Ascending aorta (tissue), 2 donors: ENCODE results near the gene PIK3CB. TPM values are rescaled to one million over a fixed set of nuclear protein-coding genes. Genes with fewer than 3 reads are reported as not detected.

Experiments
- DNase-seq, 2 donors: peaks; one replicate each; pipeline ENCODE4 v3.0.0-alpha.2; 2019; ENCODE audit warnings: low spot score in 2 of 2
- H3K27ac ChIP-seq, 2 donors: fragments of 200-600 bp; sonication (generic); one replicate each; pipeline ENCODE4 v1.5.1; 2016 to 2017; ENCODE audit warnings: mild to moderate bottlenecking in 1 of 2
- H3K27me3 ChIP-seq: fragments of 200-600 bp; sonication (generic); one replicate; pipeline ENCODE4 v1.5.1; 2017
- H3K36me3 ChIP-seq, 2 donors: fragments of 200-600 bp; sonication (generic); one replicate each; pipeline ENCODE4 v1.5.1; 2016
- H3K4me1 ChIP-seq, 2 donors: fragments of 200-600 bp; sonication (generic); one replicate each; pipeline ENCODE4 v1.5.1; 2016 to 2017; ENCODE audit warnings: mild to moderate bottlenecking in 1 of 2
- H3K4me3 ChIP-seq, 2 donors: fragments of 200-600 bp; sonication (generic); one replicate each; pipeline ENCODE4 v1.5.1; 2016 to 2017; ENCODE audit warnings: mild to moderate bottlenecking in 1 of 2
- H3K9me3 ChIP-seq, 2 donors: fragments of 200-600 bp; sonication (generic); one replicate each; pipeline ENCODE4 v1.5.1; 2016
- intact Hi-C: fragments of 100-400 bp; cut with DNase I; formaldehyde crosslinking; loops from one replicate; pipeline ENCODE4 v1.15.1; 2023
- total RNA-seq: library from RNA; depleted of rRNA; stranded (reverse); fragments of >200 nt; gene quantifications from one replicate; pipeline ENCODE4 v1.1.0, GENCODE V29; 2016
- TF ChIP-seq, protein P1 (sequence below), 3 experiments: fragments of 200-600 bp in 2 of 3; fragments of 450-650 bp in 1 of 3; sonication (generic) in 2 of 3; IDR thresholded peaks; one replicate each; pipeline ENCODE4 v1.5.1; 2016 to 2019; ENCODE audit warnings: antibody characterized with exemption in 3 of 3, mild to moderate bottlenecking in 1 of 3, moderate library complexity in 1 of 3

The PIK3CB gene
- total RNA-seq, 1 donor from 2014 or later: 9.3 TPM

DNA sequence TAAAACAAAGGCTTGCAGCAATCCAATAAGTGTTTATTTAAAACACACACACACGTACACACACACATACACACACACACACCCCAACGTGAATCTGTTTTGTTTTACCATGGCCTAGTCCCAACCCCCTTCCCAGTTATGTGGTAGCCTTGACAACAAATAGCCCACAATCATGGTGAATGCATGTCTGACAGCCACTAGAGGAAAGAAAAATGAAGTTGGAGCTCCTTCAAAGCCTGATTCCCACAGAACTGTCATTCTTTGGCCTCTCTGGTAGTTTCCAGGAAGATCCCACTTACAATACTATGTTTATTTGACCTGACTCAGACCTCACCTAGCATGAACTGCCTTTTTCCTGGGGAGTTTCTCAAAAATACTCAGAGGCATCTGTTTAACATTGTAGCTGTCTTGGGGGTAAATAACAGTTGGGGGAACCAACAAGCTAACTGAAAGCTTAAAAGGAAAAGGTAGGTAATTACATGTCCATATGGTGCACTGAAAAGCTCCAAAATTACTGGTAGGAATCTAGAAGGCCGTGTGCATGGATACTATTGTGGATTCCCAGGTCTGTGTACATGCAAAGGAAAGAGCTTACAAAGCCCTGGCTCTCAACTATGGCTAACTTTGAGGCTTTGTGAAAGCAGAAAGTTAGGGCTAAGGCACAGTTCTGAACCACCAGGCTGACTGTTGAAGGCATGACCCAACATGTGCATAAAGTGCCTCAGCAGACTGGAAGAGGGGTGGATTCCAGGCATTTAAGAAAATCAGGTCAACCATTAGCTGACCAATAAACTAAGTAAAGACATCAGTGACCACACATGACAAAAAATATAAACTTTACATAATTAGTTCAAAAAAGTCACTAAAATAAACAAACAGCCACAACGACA, 160.8 kb downstream of the PIK3CB start:
- Histone ChIP-seq H3K9me3 (peaks cover 10 to 21% of the 10 kb centered on the region in 2 donors), H3K36me3 (peaks cover 14 to 39% of the 10 kb centered on the region in 2 donors), H3K27ac (no peak overlapping the region), H3K4me1 (peaks cover 0 to 9% of the 10 kb centered on the region in 2 donors), H3K27me3 (no peaks in the 10 kb centered on the region), H3K4me3 (no peak overlapping the region)
- TF ChIP-seq, protein P1, sequence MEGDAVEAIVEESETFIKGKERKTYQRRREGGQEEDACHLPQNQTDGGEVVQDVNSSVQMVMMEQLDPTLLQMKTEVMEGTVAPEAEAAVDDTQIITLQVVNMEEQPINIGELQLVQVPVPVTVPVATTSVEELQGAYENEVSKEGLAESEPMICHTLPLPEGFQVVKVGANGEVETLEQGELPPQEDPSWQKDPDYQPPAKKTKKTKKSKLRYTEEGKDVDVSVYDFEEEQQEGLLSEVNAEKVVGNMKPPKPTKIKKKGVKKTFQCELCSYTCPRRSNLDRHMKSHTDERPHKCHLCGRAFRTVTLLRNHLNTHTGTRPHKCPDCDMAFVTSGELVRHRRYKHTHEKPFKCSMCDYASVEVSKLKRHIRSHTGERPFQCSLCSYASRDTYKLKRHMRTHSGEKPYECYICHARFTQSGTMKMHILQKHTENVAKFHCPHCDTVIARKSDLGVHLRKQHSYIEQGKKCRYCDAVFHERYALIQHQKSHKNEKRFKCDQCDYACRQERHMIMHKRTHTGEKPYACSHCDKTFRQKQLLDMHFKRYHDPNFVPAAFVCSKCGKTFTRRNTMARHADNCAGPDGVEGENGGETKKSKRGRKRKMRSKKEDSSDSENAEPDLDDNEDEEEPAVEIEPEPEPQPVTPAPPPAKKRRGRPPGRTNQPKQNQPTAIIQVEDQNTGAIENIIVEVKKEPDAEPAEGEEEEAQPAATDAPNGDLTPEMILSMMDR (IDR thresholded peaks at IDR 0.05): no peak
- DNase-seq: no peak
- intact Hi-C loops: no loop called here

DNA sequence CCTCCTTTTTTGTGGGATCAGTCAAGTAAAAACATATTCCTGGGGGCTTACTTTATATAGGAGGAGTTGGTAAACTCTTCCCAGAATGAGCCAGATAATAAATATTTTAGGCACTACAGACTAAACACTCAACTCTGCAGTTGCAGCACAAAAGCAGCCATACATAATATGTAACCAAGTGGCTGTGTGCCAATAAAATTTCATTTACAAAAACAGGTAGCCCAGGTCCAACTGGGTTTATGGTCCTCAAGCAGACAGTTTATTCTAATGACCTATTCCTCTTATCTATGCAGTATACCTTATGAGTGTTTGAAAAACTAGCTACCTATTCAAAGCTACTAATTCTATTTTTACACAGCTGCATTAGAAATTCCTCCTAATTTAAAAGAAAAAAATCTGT, 164.3 kb downstream of the PIK3CB start:
- H3K27me3 ChIP-seq: no peaks in the 10 kb centered on the region
- peaks cover 6 to 23% of the 10 kb centered on the region in 2 donors for H3K36me3 ChIP-seq
- DNase-seq: no peak
- intact Hi-C loops: no loop called here
- TF ChIP-seq, protein P1 (IDR thresholded peaks at IDR 0.05): no peak
- peaks cover 5 to 12% of the 10 kb centered on the region in 2 donors for H3K9me3 ChIP-seq
- H3K4me3 ChIP-seq: no peak overlapping the region
- no peak overlapping the region for H3K27ac ChIP-seq
- H3K4me1 ChIP-seq: peaks cover 0 to 9% of the 10 kb centered on the region in 2 donors

GRCh38 chr3:138668107-138668506, 166.6 kb downstream of the PIK3CB start:
- H3K9me3 ChIP-seq: no peaks in the 10 kb centered on the region
- no peaks in the 10 kb centered on the region for H3K27me3 ChIP-seq
- TF ChIP-seq, protein P1 (IDR thresholded peaks at IDR 0.05): no peak
- peaks cover 20 to 28% of the 10 kb centered on the region in 2 donors for H3K36me3 ChIP-seq
- H3K27ac ChIP-seq: no peak overlapping the region
- no peak overlapping the region for H3K4me3 ChIP-seq
- intact Hi-C loops: no loop called here
- H3K4me1 ChIP-seq: peaks cover 0 to 9% of the 10 kb centered on the region in 2 donors
- DNase-seq: no peak

DNA sequence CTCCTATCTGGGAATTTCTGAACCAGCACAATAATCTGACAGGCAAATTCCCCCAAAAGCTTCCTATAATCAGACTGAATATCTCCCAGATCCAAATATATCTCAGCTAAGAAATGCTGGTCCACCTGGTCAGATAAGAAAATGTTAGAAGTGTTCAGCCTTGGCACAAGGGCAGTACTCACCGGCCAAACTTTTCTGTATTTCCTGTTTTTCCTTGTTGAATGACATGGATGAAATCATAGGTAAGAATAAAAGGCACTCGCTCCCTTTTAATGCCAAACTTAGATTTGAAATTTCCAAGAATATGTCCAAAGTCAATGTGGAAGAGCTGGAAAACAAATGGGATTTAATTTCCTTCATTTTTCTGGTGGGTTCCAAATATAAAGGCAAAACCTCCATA, 177.2 kb downstream of the PIK3CB start:
- DNase-seq: no peak
- no peak overlapping the region for H3K27ac ChIP-seq
- H3K4me1 ChIP-seq: no peaks in the 10 kb centered on the region
- TF ChIP-seq, protein P1 (IDR thresholded peaks at IDR 0.05): no peak
- intact Hi-C loops: no loop called here
- peaks cover 18 to 44% of the 10 kb centered on the region in 2 donors for H3K36me3 ChIP-seq
- no peaks in the 10 kb centered on the region for H3K9me3 ChIP-seq
- no peak overlapping the region for H3K4me3 ChIP-seq
- no peaks in the 10 kb centered on the region for H3K27me3 ChIP-seq

- intact Hi-C loops: no loop called here
- no peaks in the 10 kb centered on the region for H3K27me3 ChIP-seq
- no peak overlapping the region for H3K4me3 ChIP-seq
- DNase-seq: no peak
- peaks cover 36 to 82% of the 10 kb centered on the region in 2 donors for H3K36me3 ChIP-seq
- TF ChIP-seq, protein P1 (IDR thresholded peaks at IDR 0.05): no peak
- H3K4me1 ChIP-seq: no peaks in the 10 kb centered on the region
- no peak overlapping the region for H3K27ac ChIP-seq
- no peaks in the 10 kb centered on the region for H3K9me3 ChIP-seq
Observed at GRCh38 chr3:138653567-138653966, 181.2 kb downstream of the PIK3CB start.
